GM21515 (cell line): ENCODE data around the gene DUS4L.

Experiments used
- ATAC-seq: cut with Tn5 transposase; IDR thresholded peaks from one replicate; pipeline ENCODE4 v1.9.1; 2021; ENCODE audit not compliant: unreplicated experiment

The DUS4L gene

DNA sequence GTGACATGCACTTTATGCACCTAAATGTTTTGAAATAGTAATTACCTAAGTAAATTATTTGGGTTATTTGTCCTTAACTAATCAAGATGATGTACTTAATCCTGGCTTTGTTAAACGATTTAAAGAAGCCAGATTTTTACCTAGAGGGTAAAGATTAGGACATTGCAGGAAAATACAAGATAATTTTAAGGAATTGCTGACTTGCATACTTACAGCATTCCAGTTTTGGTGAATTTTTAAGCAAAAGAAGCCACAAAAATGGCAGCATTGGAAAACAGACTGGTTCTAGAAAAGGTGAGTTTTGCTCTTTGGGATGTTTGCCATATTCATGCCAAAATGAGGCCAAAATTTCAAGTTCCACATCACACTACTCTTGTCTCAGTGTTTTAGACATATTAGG, 49.7 kb downstream of the DUS4L start:
- no peak for ATAC-seq

DNA sequence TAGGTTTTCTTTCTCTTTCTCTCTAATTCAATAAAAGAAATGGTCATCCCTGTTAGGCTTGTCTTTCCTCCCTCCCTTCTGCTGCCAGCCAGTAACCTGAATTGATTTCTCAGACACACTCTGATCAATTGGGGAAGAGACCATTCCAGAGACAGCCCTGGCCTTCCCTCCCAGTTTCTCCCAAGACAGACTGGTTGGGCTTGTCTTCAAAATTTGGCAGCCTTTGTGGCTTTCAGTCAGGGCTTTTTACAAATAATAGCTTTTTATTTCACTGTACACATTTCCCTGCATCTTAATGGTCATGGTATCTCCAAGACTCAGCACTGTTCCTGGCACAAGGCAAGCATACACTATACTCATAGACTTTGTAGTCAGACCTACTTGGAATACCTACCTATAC, 50.2 kb downstream of the DUS4L start:
- no peak for ATAC-seq

DNA sequence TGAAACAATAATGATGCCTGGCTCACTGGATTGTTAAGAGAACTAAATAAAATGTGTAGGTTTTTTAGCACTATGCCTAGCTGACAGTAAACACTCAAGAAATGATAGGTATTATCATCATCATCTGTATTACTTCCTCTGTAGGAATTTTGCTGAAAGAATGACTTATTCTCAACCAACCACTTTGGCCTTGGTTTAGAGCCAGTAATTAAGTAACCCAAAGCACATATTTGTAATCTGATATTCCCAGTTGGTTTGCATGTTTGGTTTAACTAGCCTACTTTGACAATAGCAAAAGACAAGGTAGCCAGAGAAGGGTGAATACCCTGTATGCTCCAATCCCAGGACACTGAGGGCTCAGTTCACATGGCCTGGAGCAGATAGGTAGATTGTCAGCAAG, 50.7 kb downstream of the DUS4L start:
- no peak for ATAC-seq

DNA sequence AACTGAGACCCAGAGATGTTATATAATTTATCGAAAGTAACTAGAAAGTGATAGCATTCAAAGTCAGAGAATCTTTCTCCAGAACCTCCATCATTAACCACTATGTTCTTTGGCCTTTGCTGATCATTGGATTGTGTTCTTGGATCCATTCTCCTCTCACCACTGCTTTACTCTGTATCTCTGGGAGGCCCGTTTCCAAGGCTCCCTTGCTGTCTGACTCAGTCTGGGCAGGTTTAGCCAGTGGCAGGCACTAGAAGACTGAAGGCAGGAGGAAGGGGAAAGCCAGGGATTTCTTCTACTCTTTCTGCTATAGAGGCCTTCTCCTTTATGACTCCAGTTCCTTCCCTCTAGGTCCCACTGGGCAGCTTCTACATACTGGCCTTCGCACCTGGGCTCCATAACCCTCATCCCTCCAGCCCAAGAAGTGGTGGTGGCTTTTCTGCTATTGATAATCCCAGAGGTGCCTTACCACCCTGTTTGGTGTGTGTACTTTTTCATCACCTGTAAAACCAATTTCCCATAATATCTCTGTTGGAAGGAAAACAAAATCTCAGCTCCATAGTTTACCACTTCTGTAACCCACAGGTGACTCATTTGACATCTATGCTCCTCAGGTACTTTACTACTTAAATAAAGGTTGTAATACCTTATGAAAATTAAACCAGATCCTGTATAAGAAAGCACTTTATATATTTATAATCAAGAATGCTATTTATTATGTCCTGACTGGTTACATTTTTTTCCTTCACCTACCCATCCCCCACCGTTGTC, 52.3 kb downstream of the DUS4L start:
- ATAC-seq = no peak

DNA sequence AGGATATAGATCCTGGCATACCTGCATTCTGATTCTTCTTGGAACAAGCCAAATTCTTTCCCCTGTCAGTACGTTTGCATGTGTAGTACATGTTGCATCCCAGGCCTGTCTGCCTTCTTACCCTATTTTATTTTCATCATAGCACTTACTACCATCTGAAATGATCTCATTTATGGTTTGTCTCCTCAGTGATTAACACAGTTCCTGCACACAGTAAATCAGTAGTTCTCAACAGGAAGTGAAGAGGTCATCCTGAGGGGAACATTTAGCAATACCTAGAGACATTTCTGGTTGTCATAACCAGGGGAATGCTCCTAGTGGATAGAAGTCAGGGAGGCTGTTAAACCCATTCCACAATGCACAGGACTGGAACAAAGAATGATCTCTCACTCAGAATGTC, 58.7 kb downstream of the DUS4L start:
- ATAC-seq = no peak

DNA sequence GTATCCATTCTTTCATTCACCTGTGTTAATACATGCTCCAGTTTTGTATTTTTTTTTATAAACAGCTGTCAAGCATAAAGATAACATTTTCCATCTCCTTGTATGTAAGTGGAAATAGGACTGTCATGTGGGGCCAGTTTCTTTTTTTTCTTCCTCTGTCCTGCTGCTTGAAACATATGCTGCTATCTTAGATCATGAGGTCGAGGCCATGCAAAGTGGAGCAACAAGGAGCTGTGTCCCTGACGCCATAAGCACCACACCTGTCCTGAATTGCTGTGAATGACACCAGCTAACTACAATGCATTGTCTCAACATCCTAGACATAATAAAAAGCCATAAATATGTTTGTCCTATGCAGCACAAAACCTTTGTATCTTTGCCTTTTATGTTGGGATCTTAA, 59.1 kb downstream of the DUS4L start:
- no peak for ATAC-seq

DNA sequence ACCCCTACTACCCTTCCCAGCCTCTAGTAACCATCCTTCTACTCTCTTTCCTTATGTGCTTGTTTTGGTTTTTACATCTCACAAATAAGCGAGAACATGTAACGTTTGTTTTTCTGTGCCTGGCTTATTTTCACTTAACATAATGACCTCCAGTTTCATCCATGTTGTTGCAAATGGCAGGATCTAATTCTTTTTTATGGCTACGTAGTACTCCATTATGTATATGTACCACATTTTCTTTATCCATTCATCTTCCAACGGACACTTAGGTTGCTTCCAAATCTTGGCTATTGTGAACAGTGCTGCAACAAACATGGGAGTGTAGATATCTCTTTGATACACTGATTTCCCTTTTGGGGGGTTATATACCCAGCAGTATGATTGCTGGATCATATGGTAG, 63.2 kb downstream of the DUS4L start:
- ATAC-seq = no peak
